SIG-M5 treated with dmso at 0.1 percent for 504 hours (cell line): Measurements from ENCODE around the gene CYP26B1.

ENCODE experiments used
- DNase-seq: peaks from one replicate; lab custom pipeline; 2025; ENCODE audit not compliant: unreplicated experiment; lab: John Stamatoyannopoulos, UW

CYP26B1 gene

GRCh38 chr2:72083751-72084583 lies 63.7 kb downstream of the CYP26B1 start:
- DNase-seq: no peak

- no peak for DNase-seq
Measured at GRCh38 chr2:72082887-72083286, 64.8 kb downstream of the CYP26B1 start.

DNA sequence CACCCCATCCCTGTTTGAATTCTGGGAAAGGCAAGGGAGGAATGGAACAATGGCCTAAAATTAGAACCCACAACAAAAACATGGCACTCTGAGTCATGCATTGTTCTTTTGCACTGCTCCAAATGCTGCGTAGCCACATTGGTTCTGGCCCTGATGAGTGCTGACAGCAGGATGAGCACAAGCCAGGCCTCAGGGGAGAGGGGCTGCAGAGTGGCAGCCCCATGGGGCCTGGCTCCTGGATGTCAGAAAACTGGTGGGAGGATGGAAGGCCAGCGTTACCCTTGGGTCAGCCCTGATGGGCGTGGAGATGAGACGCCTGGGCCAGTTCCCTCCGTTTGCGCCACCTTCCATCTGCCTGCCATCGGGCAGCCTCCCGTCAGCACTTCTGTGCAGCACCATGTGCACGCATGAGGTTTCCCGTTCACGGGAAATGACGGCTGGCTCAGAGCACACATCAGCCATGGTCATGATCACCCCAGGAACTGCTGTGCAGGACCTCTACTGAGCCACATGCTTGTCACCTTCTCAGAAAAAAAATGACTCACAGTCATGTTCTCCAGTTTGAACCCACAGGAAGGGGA lies 65.6 kb downstream of the CYP26B1 start:
- no peak for DNase-seq

GRCh38 chr2:72081451-72081850 lies 66.2 kb downstream of the CYP26B1 start:
- DNase-seq: no peak

GRCh38 chr2:72080286-72081145 lies 67.1 kb downstream of the CYP26B1 start:
- DNase-seq: no peak
